Endometrial microvascular endothelial cells (primary cell): Measurements from ENCODE around the gene SLC16A11. TPM values are rescaled to one million over a fixed set of nuclear protein-coding genes. Genes with fewer than 3 reads are reported as not detected.

Experiments
- in situ Hi-C: cut with HindIII; loops from 2 replicates; pipeline ENCODE4 v1.10.0; 2017; ENCODE audit warnings: low sequenced_read_pairs, low pct_unique_long_range_greater_than_20kb; ENCODE audit errors: inconsistent ontology term
- total RNA-seq: library from RNA; depleted of rRNA; stranded (reverse); fragments of >200 nt; gene quantifications from one replicate; pipeline ENCODE4 v1.2.3, GENCODE V29; 2015; ENCODE audit errors: inconsistent ontology term

SLC16A11 gene
- total RNA-seq, 1 donor from 2014 or later, result not detected

GRCh38 chr17:7016886-7017826 lies 26.7 kb downstream of the SLC16A11 start:
- in situ Hi-C loops, result loop anchor here (25.0 kb wide), 1 partner anchor 105 kb away; no protein-coding TSS in a partner anchor

GRCh38 chr17:7016418-7016817 lies 27.5 kb downstream of the SLC16A11 start:
- in situ Hi-C loops, result loop anchor here (25.0 kb wide), 1 partner anchor 104 kb away; no protein-coding TSS in a partner anchor

GRCh38 chr17:7014995-7015958 lies 28.6 kb downstream of the SLC16A11 start:
- in situ Hi-C loops, result loop anchor here (25.0 kb wide), 1 partner anchor 103 kb away; no protein-coding TSS in a partner anchor

DNA sequence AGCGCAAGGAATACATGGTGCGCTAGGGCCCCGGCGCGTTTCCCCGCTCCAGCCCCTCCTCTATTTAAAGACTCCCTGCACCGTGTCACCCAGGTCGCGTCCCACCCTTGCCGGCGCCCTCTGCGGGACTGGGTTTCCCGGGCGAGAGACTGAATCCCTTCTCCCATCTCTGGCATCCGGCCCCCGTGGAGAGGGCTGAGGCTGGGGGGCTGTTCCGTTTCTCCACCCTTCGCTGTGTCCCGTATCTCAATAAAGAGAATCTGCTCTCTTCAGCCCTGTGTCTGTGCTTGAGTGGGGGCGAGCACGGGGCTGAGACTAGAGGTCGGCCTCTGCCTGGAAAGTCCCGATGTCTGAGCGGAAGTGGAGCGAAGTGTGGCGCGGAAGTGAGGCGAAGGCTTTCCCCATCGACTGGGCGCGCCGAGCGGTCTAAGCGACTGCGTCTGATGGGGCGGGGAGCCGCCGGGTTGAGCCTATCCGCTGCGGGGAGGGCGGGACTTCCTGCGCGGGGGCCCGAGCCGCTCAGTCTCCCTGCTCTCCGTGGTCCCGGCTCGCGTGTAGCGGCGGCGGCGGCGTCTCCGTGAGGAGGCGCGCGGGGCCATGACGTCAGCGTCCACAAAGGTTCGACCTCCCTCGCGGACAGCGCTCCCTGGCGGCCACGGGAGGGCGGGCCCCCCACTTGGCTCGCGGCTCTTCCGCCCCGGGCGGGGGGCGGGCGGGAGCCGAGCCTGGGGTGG lies 29.5 kb downstream of the SLC16A11 start:
- in situ Hi-C loops, result loop anchor here (25.0 kb wide), 1 partner anchor 102 kb away; no protein-coding TSS in a partner anchor

DNA sequence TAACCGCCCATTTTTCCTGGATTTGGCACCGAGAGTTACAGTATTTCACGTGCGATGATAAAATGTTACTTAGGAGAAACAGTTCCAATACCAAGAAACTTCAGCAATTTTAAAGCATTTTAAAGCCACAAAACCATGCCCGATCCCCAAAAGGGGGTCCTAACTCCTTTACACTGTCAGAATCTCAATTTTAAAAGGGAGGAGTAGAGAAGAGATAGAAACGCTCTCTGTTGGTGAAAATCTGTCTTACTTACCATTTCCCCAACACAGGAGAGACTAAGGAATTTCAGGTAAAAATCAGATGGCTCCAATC lies 32.0 kb downstream of the SLC16A11 start:
- in situ Hi-C loops, result loop anchor here (25.0 kb wide), 1 partner anchor 100 kb away; no protein-coding TSS in a partner anchor

- in situ Hi-C loops, result loop anchor here (25.0 kb wide), 1 partner anchor 99 kb away; no protein-coding TSS in a partner anchor
These were observed 32.5 kb downstream of the SLC16A11 start for GRCh38 chr17:7011415-7011814.

DNA sequence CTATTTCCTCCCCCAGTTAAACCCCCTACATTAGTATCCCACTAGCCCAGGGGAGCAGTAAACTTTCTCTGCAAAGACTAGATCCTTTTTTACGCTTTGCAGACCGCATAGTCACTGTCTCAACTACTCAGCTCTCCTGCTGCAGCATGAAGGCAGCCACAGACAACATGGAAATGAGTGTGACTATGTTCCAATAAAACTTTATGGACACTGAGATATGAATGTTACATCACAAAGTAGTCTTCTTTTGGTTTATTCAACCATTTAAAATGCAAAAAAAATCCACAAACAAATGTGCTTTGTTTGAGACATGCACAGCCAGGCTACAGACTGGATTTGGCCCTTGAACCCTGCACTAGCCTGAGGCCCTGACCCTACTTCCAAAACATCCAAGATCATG lies 33.4 kb downstream of the SLC16A11 start:
- in situ Hi-C loops, result loop anchor here (25.0 kb wide), 1 partner anchor 98 kb away; no protein-coding TSS in a partner anchor

DNA sequence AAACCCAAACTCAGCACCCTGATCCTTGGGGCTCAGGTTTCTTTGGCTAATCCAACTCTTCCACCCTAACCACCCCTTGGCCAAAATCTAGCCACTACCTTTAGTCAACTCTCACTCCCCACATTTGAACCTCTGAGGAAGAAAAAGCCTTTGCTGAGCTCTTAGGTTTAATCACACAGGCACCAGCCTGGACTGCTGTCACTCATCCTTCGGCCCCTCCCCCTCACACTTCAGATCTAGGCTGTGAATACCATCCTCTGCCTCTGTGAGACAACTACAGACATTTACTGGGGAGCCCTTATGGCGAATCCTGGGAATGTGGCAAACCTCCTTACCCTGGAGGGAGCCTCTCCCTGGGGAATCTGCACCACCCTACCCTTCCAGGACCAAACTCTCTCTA lies 36.7 kb downstream of the SLC16A11 start:
- in situ Hi-C loops, result loop anchor here (25.0 kb wide), 1 partner anchor 95 kb away; no protein-coding TSS in a partner anchor

DNA sequence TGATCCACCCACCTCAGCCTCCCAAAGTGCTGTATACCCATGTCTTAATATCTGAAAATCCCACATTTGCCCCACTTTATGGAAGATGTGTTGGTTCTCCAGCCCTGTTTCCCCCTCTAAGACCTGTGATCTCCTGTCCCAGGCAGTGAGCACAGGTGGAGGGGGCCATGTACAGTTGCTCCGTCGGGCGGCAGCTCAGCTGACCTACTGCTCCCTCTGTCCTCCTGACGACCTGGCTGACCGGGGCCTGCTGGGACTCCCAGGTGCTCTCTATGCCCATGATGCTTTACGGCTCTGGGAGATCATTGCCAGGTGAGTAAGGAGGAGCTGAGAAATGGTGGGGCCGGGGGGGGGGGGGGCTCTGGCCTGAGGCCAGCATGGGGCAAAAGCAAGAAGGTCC lies 38.2 kb downstream of the SLC16A11 start:
- in situ Hi-C loops, result loop anchor here (25.0 kb wide), 1 partner anchor 93 kb away; no protein-coding TSS in a partner anchor

- in situ Hi-C loops, result loop anchor here (25.0 kb wide), 1 partner anchor 92 kb away; no protein-coding TSS in a partner anchor
These were observed 39.3 kb downstream of the SLC16A11 start for GRCh38 chr17:7004398-7005253.

DNA sequence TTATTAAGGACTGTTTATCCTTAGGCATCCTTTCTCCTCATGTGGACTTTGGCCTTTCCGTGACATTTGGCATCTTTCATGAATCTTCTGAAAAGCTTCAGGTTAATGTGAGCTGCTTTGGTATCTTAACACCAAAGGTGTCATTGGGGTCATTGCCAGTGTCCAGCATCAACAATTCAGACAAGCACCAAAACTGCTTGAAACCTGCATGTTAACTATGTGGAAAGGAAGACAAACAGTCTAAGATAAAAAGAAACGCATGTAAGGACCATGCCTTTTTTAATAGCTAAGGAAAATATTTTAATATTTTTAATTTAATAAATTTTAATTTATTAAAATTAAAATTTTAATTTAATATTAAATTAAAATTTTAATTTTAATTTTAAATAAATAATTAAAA lies 40.1 kb downstream of the SLC16A11 start:
- in situ Hi-C loops, result loop anchor here (25.0 kb wide), 1 partner anchor 91 kb away; no protein-coding TSS in a partner anchor

- in situ Hi-C loops, result loop anchor here (25.0 kb wide), 1 partner anchor 90 kb away; no protein-coding TSS in a partner anchor
These were observed 41.4 kb downstream of the SLC16A11 start for GRCh38 chr17:7002288-7003047.

GRCh38 chr17:7001318-7001961 lies 42.5 kb downstream of the SLC16A11 start:
- in situ Hi-C loops, result loop anchor here (25.0 kb wide), 1 partner anchor 89 kb away; no protein-coding TSS in a partner anchor

DNA sequence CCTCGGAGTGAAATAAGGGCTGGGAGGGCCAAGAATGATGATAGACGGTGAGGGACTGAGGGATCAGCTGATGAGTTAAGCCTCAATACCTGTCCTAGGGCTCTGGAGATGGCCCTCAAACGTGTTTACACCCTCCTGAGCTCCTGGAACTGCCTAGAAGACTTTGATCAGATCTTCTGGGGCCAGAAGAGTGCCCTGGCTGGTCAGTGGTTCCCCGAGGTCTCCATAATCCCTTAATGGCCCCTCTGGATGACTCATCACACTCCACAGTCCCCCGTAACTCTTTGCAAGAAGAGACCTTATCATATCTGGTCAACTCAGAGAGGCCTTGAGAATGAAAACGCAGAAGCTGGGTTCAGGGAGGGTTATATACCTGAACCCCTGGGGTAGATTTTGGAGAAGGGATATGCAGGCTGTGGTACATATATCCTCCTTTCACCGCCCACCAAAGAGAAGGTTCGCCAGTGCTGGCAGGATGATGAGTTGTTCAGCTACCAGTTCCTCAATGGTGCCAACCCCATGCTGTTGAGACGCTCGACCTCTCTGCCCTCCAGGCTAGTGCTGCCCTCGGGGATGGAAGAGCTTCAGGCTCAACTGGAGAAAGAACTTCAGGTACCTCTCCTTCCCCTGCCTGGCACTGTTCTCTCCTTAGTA lies 44.9 kb downstream of the SLC16A11 start:
- in situ Hi-C loops, result no loop called here

DNA sequence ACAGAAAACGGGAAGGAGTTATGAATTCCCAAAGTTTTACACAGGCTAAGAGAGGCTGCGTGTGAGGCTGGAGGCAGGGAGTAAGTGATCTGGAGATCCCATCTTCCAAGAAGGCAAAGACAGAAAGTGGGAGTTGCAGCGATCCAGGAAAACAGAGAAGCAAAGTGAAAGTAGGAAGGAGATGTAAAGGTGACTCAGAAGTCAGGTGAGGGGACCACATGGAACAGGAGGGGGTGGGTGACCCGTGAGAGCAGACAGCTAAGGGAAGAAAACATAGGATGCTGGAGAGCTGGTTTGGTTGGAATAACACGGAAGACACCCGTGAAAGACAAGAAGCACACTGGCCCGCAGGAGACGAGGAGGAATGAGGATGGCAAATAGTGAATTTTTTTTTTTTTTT lies 46.7 kb downstream of the SLC16A11 start:
- in situ Hi-C loops, result no loop called here
